HCT116 (cell line): Measurements from ENCODE around the gene MAPK4.

ENCODE experiments used
- EGR1 ChIP-seq: IDR thresholded peaks from 2 replicates; pipeline ENCODE4 v1.6.1; 2012; ENCODE audit warnings: low read depth
- EZH2phosphoT487 ChIP-seq: fragments of 200-600 bp; IDR thresholded peaks from 2 replicates; pipeline ENCODE4 v1.6.1; 2018; ENCODE audit warnings: antibody characterized with exemption, borderline replicate concordance
- POLR2A ChIP-seq: IDR thresholded peaks from 2 replicates; pipeline ENCODE4 v1.7.0; 2011; ENCODE audit warnings: borderline replicate concordance; ENCODE audit not compliant: insufficient read depth, insufficient read length; ENCODE audit errors: extremely low read depth
- SIN3A ChIP-seq: IDR thresholded peaks from 2 replicates; pipeline ENCODE4 v1.6.1; 2012; ENCODE audit warnings: low read depth
- TF ChIP-seq, protein P1 (sequence below), 3 experiments: fragments of 200-600 bp in 1 of 3; sonication (generic) in 1 of 3; IDR thresholded peaks in 2 of 3; conservative IDR thresholded peaks in 1 of 3; 2 replicates each; pipeline ENCODE4 v1.5.1; 2012 to 2017; ENCODE audit warnings: low read depth in 2 of 3, low read length in 2 of 3, antibody characterized with exemption in 1 of 3, borderline replicate concordance in 1 of 3, control low read depth in 1 of 3, mild to moderate bottlenecking in 1 of 3, mixed read lengths in 1 of 3, mixed run types in 1 of 3, moderate library complexity in 1 of 3; ENCODE audit not compliant: insufficient read depth in 1 of 3

DNA sequence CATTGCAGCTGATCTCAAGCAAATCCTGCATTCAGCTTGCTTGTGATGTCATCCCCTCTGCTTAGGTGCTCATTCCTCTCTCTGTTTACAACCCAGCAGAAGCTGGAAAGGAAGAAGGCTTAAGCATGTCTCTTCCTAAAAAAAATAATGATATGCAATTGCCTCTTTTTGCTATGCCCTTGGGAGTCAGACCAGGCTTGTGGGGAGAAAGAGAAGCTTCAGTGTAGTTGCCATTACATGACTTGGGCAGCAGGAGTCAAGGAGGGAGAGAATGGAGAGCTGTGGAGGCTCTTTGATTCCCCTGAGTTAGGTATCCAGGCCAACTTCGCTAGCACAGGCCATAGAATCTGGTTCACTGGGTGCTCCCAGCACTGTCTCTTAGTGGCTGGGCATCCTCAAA is 101.1 kb downstream of the MAPK4 start:
- TF ChIP-seq EGR1 = no peak
- TF ChIP-seq, protein P1, sequence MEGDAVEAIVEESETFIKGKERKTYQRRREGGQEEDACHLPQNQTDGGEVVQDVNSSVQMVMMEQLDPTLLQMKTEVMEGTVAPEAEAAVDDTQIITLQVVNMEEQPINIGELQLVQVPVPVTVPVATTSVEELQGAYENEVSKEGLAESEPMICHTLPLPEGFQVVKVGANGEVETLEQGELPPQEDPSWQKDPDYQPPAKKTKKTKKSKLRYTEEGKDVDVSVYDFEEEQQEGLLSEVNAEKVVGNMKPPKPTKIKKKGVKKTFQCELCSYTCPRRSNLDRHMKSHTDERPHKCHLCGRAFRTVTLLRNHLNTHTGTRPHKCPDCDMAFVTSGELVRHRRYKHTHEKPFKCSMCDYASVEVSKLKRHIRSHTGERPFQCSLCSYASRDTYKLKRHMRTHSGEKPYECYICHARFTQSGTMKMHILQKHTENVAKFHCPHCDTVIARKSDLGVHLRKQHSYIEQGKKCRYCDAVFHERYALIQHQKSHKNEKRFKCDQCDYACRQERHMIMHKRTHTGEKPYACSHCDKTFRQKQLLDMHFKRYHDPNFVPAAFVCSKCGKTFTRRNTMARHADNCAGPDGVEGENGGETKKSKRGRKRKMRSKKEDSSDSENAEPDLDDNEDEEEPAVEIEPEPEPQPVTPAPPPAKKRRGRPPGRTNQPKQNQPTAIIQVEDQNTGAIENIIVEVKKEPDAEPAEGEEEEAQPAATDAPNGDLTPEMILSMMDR (IDR thresholded peaks at IDR 0.05 in 2 of 3, conservative IDR thresholded peaks at IDR 0.05 in 1 of 3; ENCODE audit: borderline replicate concordance in 1 of 3, insufficient read depth in 1 of 3, low read depth in 2 of 3, low read length in 2 of 3) = no peak
- no peak for TF ChIP-seq POLR2A
- no peak for TF ChIP-seq EZH2phosphoT487
- no peak for TF ChIP-seq SIN3A
